Measurements from ENCODE around the gene FSD1. TPM values are rescaled to one million over a fixed set of nuclear protein-coding genes. Genes with fewer than 3 reads are reported as not detected.
A peak's percentile ranks its signal among the peaks of the same experiment; 100 is the strongest.

The FSD1 gene
- total RNA-seq, 1 donor from 2014 or later: 17.7 TPM

GRCh38 chr19:4264812-4265211, 39.6 kb upstream of the FSD1 start:
- TF ChIP-seq CTCF (IDR thresholded peaks at IDR 0.05; ENCODE audit: unreplicated experiment): no peak
- Mint-ChIP-seq H3K4me3 (no peak overlapping the region), H3K27me3 (ENCODE audit: low read depth) (no peaks in the 10 kb centered on the region), H3K27ac (no peak overlapping the region), H3K36me3 (peaks cover 16% of the 10 kb centered on the region), H3K9me3 (no peaks in the 10 kb centered on the region), H3K4me1 (no peaks in the 10 kb centered on the region)
- no peak for DNase-seq (ENCODE audit: low spot score in 2 of 2, unreplicated experiment in 2 of 2)

GRCh38 chr19:4266253-4267000, 38.0 kb upstream of the FSD1 start:
- Mint-ChIP-seq H3K4me3 (no peak overlapping the region), H3K27me3 (ENCODE audit: low read depth) (no peaks in the 10 kb centered on the region), H3K4me1 (no peaks in the 10 kb centered on the region), H3K27ac (no peak overlapping the region), H3K36me3 (peaks cover 10% of the 10 kb centered on the region), H3K9me3 (no peaks in the 10 kb centered on the region)
- no peak for DNase-seq (ENCODE audit: low spot score in 2 of 2, unreplicated experiment in 2 of 2)
- no peak for TF ChIP-seq CTCF (IDR thresholded peaks at IDR 0.05; ENCODE audit: unreplicated experiment)

GRCh38 chr19:4267101-4267900, 37.1 kb upstream of the FSD1 start:
- Mint-ChIP-seq H3K4me3 (no peak overlapping the region), H3K27ac (no peak overlapping the region)
- DNase-seq (ENCODE audit: low spot score in 2 of 2, unreplicated experiment in 2 of 2): peak in 1 of 2 experiments; percentile 67

GRCh38 chr19:4267901-4268815, 36.2 kb upstream of the FSD1 start:
- TF ChIP-seq CTCF (IDR thresholded peaks at IDR 0.05; ENCODE audit: unreplicated experiment): peak; percentile 44
- Mint-ChIP-seq H3K9me3 (no peaks in the 10 kb centered on the region), H3K4me1 (no peaks in the 10 kb centered on the region), H3K27ac (no peak overlapping the region), H3K27me3 (ENCODE audit: low read depth) (no peaks in the 10 kb centered on the region), H3K36me3 (peaks cover 12% of the 10 kb centered on the region), H3K4me3 (no peak overlapping the region)
- DNase-seq (ENCODE audit: low spot score in 2 of 2, unreplicated experiment in 2 of 2): no peak

More at GRCh38 chr19:4267101-4267900, 37.1 kb upstream of the FSD1 start:
- Mint-ChIP-seq H3K9me3 (no peaks in the 10 kb centered on the region), H3K36me3 (peaks cover 12% of the 10 kb centered on the region), H3K27me3 (ENCODE audit: low read depth) (no peaks in the 10 kb centered on the region), H3K4me1 (no peaks in the 10 kb centered on the region)
- TF ChIP-seq CTCF (IDR thresholded peaks at IDR 0.05; ENCODE audit: unreplicated experiment): peak; percentile 81

GRCh38 chr19:4268816-4269430, 35.5 kb upstream of the FSD1 start:
- TF ChIP-seq CTCF (IDR thresholded peaks at IDR 0.05; ENCODE audit: unreplicated experiment): no peak
- Mint-ChIP-seq H3K4me3 (no peak overlapping the region), H3K36me3 (peaks cover 12% of the 10 kb centered on the region), H3K4me1 (no peaks in the 10 kb centered on the region), H3K27ac (no peak overlapping the region), H3K27me3 (ENCODE audit: low read depth) (no peaks in the 10 kb centered on the region), H3K9me3 (no peaks in the 10 kb centered on the region)
- DNase-seq (ENCODE audit: low spot score in 2 of 2, unreplicated experiment in 2 of 2): no peak

Measured in mesothelial cell of epicardium (in vitro differentiated cells).